H9 (cell line): Measurements from ENCODE around the gene SLC35A4. TPM values are rescaled to one million over a fixed set of nuclear protein-coding genes. Genes with fewer than 3 reads are reported as not detected.
A peak's percentile ranks its signal among the peaks of the same experiment; 100 is the strongest.

Experiments
- DNase-seq: peaks from one replicate; pipeline ENCODE4 v3.0.0-alpha.2; 2017
- H2AFZ ChIP-seq: one replicate; pipeline ENCODE4 v1.6.1; 2013; ENCODE audit warnings: mild to moderate bottlenecking, low read length, control low read depth, moderate library complexity
- H2AK5ac ChIP-seq: 2 replicates; pipeline ENCODE4 v1.6.1; 2013; ENCODE audit warnings: low read length, control low read depth, mixed read lengths; ENCODE audit not compliant: insufficient read length
- H2BK120ac ChIP-seq: one replicate; pipeline ENCODE4 v1.6.1; 2013; ENCODE audit warnings: low read depth, mild to moderate bottlenecking, low read length, control low read depth, inconsistent platforms; ENCODE audit not compliant: poor library complexity, severe bottlenecking
- H2BK12ac ChIP-seq: 2 replicates; pipeline ENCODE4 v1.6.1; 2013; ENCODE audit warnings: low read length, control low read depth, mixed read lengths, low read depth; ENCODE audit not compliant: insufficient read length
- H2BK15ac ChIP-seq: 2 replicates; pipeline ENCODE4 v1.6.1; 2013; ENCODE audit warnings: low read depth, low read length, control low read depth
- H2BK20ac ChIP-seq: one replicate; pipeline ENCODE4 v1.6.1; 2013; ENCODE audit warnings: low read depth, mild to moderate bottlenecking, low read length, control low read depth, inconsistent platforms; ENCODE audit not compliant: poor library complexity, severe bottlenecking
- H2BK5ac ChIP-seq: 2 replicates; pipeline ENCODE4 v1.6.1; 2013; ENCODE audit warnings: low read length, control low read depth, mixed read lengths; ENCODE audit not compliant: insufficient read length
- H3K14ac ChIP-seq: 2 replicates; pipeline ENCODE4 v1.6.1; 2013; ENCODE audit warnings: low read length, control low read depth; ENCODE audit not compliant: insufficient read depth
- H3K18ac ChIP-seq: 2 replicates; pipeline ENCODE4 v1.6.1; 2013; ENCODE audit warnings: low read depth, mild to moderate bottlenecking, mixed read lengths, low read length, control low read depth; ENCODE audit not compliant: insufficient read length
- H3K23ac ChIP-seq: 2 replicates; pipeline ENCODE4 v1.6.1; 2013; ENCODE audit warnings: low read length, control low read depth, mixed read lengths, low read depth; ENCODE audit not compliant: insufficient read length
- H3K23me2 ChIP-seq: 2 replicates; pipeline ENCODE4 v1.6.1; 2013; ENCODE audit warnings: low read depth, mild to moderate bottlenecking, mixed read lengths, low read length, control low read depth; ENCODE audit not compliant: insufficient read length, poor library complexity, severe bottlenecking
- H3K27ac ChIP-seq: 2 replicates; pipeline ENCODE4 v1.5.1; 2013; ENCODE audit warnings: low read length, control low read depth, mixed read lengths, low read depth; ENCODE audit not compliant: insufficient read length
- H3K27me3 ChIP-seq: 2 replicates; pipeline ENCODE4 v1.6.1; 2013; ENCODE audit warnings: low read length, control low read depth, inconsistent platforms; ENCODE audit not compliant: insufficient read depth
- H3K4ac ChIP-seq: 2 replicates; pipeline ENCODE4 v1.6.1; 2013; ENCODE audit warnings: low read depth, mild to moderate bottlenecking, control low read depth, inconsistent platforms, low read length, moderate library complexity
- H3K4me1 ChIP-seq: 2 replicates; pipeline ENCODE4 v1.6.1; 2013; ENCODE audit warnings: low read length, control low read depth, inconsistent platforms; ENCODE audit not compliant: insufficient read depth
- H3K4me2 ChIP-seq: 2 replicates; pipeline ENCODE4 v1.6.1; 2013; ENCODE audit warnings: low read length, control low read depth, mixed read lengths; ENCODE audit not compliant: insufficient read length, insufficient read depth
- H3K56ac ChIP-seq: 2 replicates; pipeline ENCODE4 v1.6.1; 2013; ENCODE audit warnings: low read depth, mild to moderate bottlenecking, mixed read lengths, low read length, control low read depth; ENCODE audit not compliant: insufficient read length
- H3K79me1 ChIP-seq: 2 replicates; pipeline ENCODE4 v1.6.1; 2013; ENCODE audit warnings: low read depth, mild to moderate bottlenecking, moderate library complexity, low read length, control low read depth, inconsistent platforms; ENCODE audit not compliant: insufficient read depth, poor library complexity, severe bottlenecking
- H3K79me2 ChIP-seq: 2 replicates; pipeline ENCODE4 v1.6.1; 2013; ENCODE audit warnings: low read length, control low read depth, inconsistent platforms; ENCODE audit not compliant: insufficient read depth
- H3K9ac ChIP-seq: 2 replicates; pipeline ENCODE4 v1.6.1; 2013; ENCODE audit warnings: low read length, control low read depth, mixed read lengths; ENCODE audit not compliant: insufficient read length; ENCODE audit errors: extremely low read depth
- H3K9me3 ChIP-seq: one replicate; pipeline ENCODE4 v1.6.1; 2013; ENCODE audit warnings: low read depth, low read length, inconsistent platforms; ENCODE audit not compliant: control insufficient read depth
- H3T11ph ChIP-seq: one replicate; pipeline ENCODE4 v1.6.1; 2013; ENCODE audit warnings: mild to moderate bottlenecking, low read length, control low read depth, inconsistent platforms
- H4K20me1 ChIP-seq: one replicate; pipeline ENCODE4 v1.6.1; 2013; ENCODE audit not compliant: control insufficient read depth, insufficient read length, insufficient read depth
- H4K5ac ChIP-seq: 2 replicates; pipeline ENCODE4 v1.6.1; 2013; ENCODE audit warnings: low read depth, mild to moderate bottlenecking, mixed read lengths, low read length, control low read depth; ENCODE audit not compliant: insufficient read length
- H4K8ac ChIP-seq: replicated peaks from 2 replicates; pipeline ENCODE4 v1.6.1; 2013; ENCODE audit warnings: low read length, control low read depth, mixed read lengths, low read depth; ENCODE audit not compliant: insufficient read length
- H4K91ac ChIP-seq: 2 replicates; pipeline ENCODE4 v1.6.1; 2013; ENCODE audit warnings: low read depth, mild to moderate bottlenecking, moderate library complexity, mixed read lengths, low read length, control low read depth; ENCODE audit not compliant: insufficient read length
- H3K27ac Mint-ChIP-seq, 3 experiments: 2 replicates in 2 of 3; 3 replicates in 1 of 3; pipeline ENCODE4 v1.8.0; 2020 to 2021; ENCODE audit warnings: mixed read lengths in 3 of 3, mild to moderate bottlenecking in 1 of 3, moderate library complexity in 1 of 3
- H3K27me3 Mint-ChIP-seq: 2 replicates; pipeline ENCODE4 v1.8.0; 2021; ENCODE audit warnings: low read depth, mild to moderate bottlenecking, moderate library complexity, mixed read lengths
- H3K36me3 Mint-ChIP-seq, 3 experiments: 2 replicates in 2 of 3; 3 replicates in 1 of 3; pipeline ENCODE4 v1.8.0; 2020 to 2021; ENCODE audit warnings: low read depth in 3 of 3, mixed read lengths in 3 of 3; ENCODE audit not compliant: insufficient read depth in 1 of 3
- H3K4me1 Mint-ChIP-seq, 2 experiments: 2 replicates each; pipeline ENCODE4 v1.8.0; 2020; ENCODE audit warnings: mixed read lengths in 2 of 2
- H3K4me3 Mint-ChIP-seq, 2 experiments: 2 replicates in 1 of 2; 3 replicates in 1 of 2; pipeline ENCODE4 v1.8.0; 2020 to 2021; ENCODE audit warnings: mild to moderate bottlenecking in 2 of 2, mixed read lengths in 2 of 2, moderate library complexity in 1 of 2
- H3K9me3 Mint-ChIP-seq, 2 experiments: 2 replicates in 1 of 2; 3 replicates in 1 of 2; pipeline ENCODE4 v1.8.0; 2020; ENCODE audit warnings: mild to moderate bottlenecking in 2 of 2, mixed read lengths in 2 of 2, moderate library complexity in 1 of 2
- CTCF ChIP-seq: fragments of 200-600 bp; sonication (generic); conservative IDR thresholded peaks from 3 replicates; pipeline ENCODE4 v1.8.0; 2021; ENCODE audit warnings: antibody characterized with exemption, mild to moderate bottlenecking
- WGBS: extraction: QIAGEN DNeasy Blood & Tissue Kit; methylation state at CpG from one replicate; pipeline ENCODE4 v1.1.7; 2013; ENCODE audit warnings: missing lambda C conversion rate, low lambda C conversion rate, mixed read lengths; ENCODE audit not compliant: insufficient read length; ENCODE audit errors: extremely low coverage; 5-methylcytosine and 5-hydroxymethylcytosine counted together
- total RNA-seq: library from RNA; stranded (reverse); gene quantifications from 2 replicates; pipeline ENCODE4 v1.2.1, GENCODE V29; 2021

The SLC35A4 gene
- total RNA-seq, 1 experiment from 2014 or later: 92.0 TPM

- H3K36me3 Mint-ChIP-seq: peaks cover 19 to 48% (median 38%) of the 10 kb centered on the region in 3 experiments
- H3K27ac Mint-ChIP-seq: peak overlapping the region in 1 of 3 experiments; percentile 85; a peak in 1 of 7 replicates
- no peak overlapping the region for H3K4me2 ChIP-seq
- H3K14ac ChIP-seq: no peak overlapping the region
- no peaks in the 10 kb centered on the region for H3K4me1 Mint-ChIP-seq
- DNase-seq: no peak
- H3K23me2 ChIP-seq: no peaks in the 10 kb centered on the region
- H3K4ac ChIP-seq: no peak overlapping the region
- H2BK15ac ChIP-seq: no peak overlapping the region
- no peak for TF ChIP-seq CTCF
- H2BK5ac ChIP-seq: no peak overlapping the region
- H3K27ac ChIP-seq: no peak overlapping the region
- H3K4me1 ChIP-seq: no peaks in the 10 kb centered on the region
- no peak overlapping the region for H2BK12ac ChIP-seq
- H3K4me3 Mint-ChIP-seq: no peak overlapping the region
- H4K91ac ChIP-seq: no peak overlapping the region
- no peaks in the 10 kb centered on the region for H4K20me1 ChIP-seq
- H3K23ac ChIP-seq: no peak overlapping the region
- no CpG with 5 or more reads among the region's 2 CpGs for WGBS
- H3K27me3 Mint-ChIP-seq: no peaks in the 10 kb centered on the region
- no peak overlapping the region for H4K8ac ChIP-seq
- no peak overlapping the region for H3K56ac ChIP-seq
- H3K9me3 ChIP-seq: no peaks in the 10 kb centered on the region
- no peak overlapping the region for H3K18ac ChIP-seq
- H2AFZ ChIP-seq: no peak overlapping the region
- H3K79me1 ChIP-seq: no peaks in the 10 kb centered on the region
- H3T11ph ChIP-seq: no peak overlapping the region
- no peaks in the 10 kb centered on the region for H3K79me2 ChIP-seq
- no peaks in the 10 kb centered on the region for H3K27me3 ChIP-seq
- H3K9ac ChIP-seq: no peak overlapping the region
- H2BK20ac ChIP-seq: no peak overlapping the region
- H3K9me3 Mint-ChIP-seq: no peaks in the 10 kb centered on the region; a peak in 1 of 5 replicates
- H2BK120ac ChIP-seq: no peak overlapping the region
- H4K5ac ChIP-seq: no peak overlapping the region
- H2AK5ac ChIP-seq: no peak overlapping the region
These were observed 40.6 kb upstream of the SLC35A4 start for GRCh38 chr5:140524003-140524402.
